GM23338 (cell line): ENCODE data around the gene PA2G4.

Source experiments
- CREB1 ChIP-seq: fragments of 250-450 bp; sonication (Bioruptor Pico); IDR thresholded peaks from 2 replicates; pipeline ENCODE4 v1.5.0; 2020; ENCODE audit warnings: low read depth, mild to moderate bottlenecking, moderate library complexity
- EZH2 ChIP-seq: fragments of 200-600 bp; sonication (generic); IDR thresholded peaks from one replicate; pipeline ENCODE4 v1.8.0; 2017; ENCODE audit warnings: antibody characterized with exemption, mild to moderate bottlenecking, low read depth; ENCODE audit not compliant: unreplicated experiment
- EZH2phosphoT487 ChIP-seq: fragments of 200-600 bp; sonication (generic); IDR thresholded peaks from one replicate; pipeline ENCODE4 v1.8.1; 2018; ENCODE audit warnings: antibody characterized with exemption; ENCODE audit not compliant: unreplicated experiment
- JUNB ChIP-seq: IDR thresholded peaks from one replicate; pipeline ENCODE4 v1.6.1; 2016; ENCODE audit warnings: antibody characterized with exemption; ENCODE audit not compliant: unreplicated experiment
- POLR2AphosphoS5 ChIP-seq: IDR thresholded peaks from 2 replicates; pipeline ENCODE4 v1.6.1; 2016; ENCODE audit warnings: antibody characterized with exemption, low read depth
- STAT1 ChIP-seq: IDR thresholded peaks from one replicate; pipeline ENCODE4 v1.6.1; 2016; ENCODE audit warnings: antibody characterized with exemption; ENCODE audit not compliant: unreplicated experiment
- TF ChIP-seq, protein P1 (sequence below), 2 experiments: fragments of 200-600 bp in 1 of 2; sonication (generic) in 1 of 2; conservative IDR thresholded peaks; 2 replicates each; pipeline versions ENCODE4 v1.5.1 to v1.6.1; 2016 to 2017; ENCODE audit warnings: antibody characterized with exemption in 2 of 2, low read depth in 2 of 2, mild to moderate bottlenecking in 2 of 2, moderate library complexity in 1 of 2
- TF ChIP-seq, protein P2 (sequence below): IDR thresholded peaks from one replicate; pipeline ENCODE4 v1.6.1; 2018; ENCODE audit warnings: antibody characterized with exemption; ENCODE audit not compliant: unreplicated experiment
- TF ChIP-seq, protein P3 (sequence below): IDR thresholded peaks from 2 replicates; pipeline ENCODE4 v1.6.1; 2016; ENCODE audit warnings: antibody characterized with exemption

DNA sequence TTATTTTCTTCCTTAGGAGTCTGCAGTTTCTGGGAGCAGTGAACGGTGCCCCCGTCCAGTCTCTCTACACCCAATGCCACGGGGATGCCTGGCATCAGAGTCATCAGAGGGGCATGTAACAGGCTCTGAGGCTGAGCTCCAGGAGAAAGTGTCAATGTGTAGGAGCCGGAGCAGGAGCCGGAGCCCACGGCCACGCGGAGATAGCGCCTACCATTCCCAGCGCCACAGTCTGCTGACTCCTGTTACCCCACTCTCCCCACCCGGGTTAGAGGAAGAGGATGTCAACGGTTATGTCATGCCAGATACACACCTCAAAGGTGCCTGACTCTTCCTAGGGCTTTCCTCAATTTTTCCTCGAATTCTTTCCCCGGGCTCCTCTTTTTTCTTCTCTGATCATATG lies 3.3 kb upstream of the PA2G4 start:
- TF ChIP-seq, protein P1, sequence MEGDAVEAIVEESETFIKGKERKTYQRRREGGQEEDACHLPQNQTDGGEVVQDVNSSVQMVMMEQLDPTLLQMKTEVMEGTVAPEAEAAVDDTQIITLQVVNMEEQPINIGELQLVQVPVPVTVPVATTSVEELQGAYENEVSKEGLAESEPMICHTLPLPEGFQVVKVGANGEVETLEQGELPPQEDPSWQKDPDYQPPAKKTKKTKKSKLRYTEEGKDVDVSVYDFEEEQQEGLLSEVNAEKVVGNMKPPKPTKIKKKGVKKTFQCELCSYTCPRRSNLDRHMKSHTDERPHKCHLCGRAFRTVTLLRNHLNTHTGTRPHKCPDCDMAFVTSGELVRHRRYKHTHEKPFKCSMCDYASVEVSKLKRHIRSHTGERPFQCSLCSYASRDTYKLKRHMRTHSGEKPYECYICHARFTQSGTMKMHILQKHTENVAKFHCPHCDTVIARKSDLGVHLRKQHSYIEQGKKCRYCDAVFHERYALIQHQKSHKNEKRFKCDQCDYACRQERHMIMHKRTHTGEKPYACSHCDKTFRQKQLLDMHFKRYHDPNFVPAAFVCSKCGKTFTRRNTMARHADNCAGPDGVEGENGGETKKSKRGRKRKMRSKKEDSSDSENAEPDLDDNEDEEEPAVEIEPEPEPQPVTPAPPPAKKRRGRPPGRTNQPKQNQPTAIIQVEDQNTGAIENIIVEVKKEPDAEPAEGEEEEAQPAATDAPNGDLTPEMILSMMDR (conservative IDR thresholded peaks at IDR 0.05; ENCODE audit: low read depth in 2 of 2): no peak
- TF ChIP-seq EZH2phosphoT487: no peak
- TF ChIP-seq EZH2: no peak
- no peak for TF ChIP-seq POLR2AphosphoS5
- TF ChIP-seq, protein P2, sequence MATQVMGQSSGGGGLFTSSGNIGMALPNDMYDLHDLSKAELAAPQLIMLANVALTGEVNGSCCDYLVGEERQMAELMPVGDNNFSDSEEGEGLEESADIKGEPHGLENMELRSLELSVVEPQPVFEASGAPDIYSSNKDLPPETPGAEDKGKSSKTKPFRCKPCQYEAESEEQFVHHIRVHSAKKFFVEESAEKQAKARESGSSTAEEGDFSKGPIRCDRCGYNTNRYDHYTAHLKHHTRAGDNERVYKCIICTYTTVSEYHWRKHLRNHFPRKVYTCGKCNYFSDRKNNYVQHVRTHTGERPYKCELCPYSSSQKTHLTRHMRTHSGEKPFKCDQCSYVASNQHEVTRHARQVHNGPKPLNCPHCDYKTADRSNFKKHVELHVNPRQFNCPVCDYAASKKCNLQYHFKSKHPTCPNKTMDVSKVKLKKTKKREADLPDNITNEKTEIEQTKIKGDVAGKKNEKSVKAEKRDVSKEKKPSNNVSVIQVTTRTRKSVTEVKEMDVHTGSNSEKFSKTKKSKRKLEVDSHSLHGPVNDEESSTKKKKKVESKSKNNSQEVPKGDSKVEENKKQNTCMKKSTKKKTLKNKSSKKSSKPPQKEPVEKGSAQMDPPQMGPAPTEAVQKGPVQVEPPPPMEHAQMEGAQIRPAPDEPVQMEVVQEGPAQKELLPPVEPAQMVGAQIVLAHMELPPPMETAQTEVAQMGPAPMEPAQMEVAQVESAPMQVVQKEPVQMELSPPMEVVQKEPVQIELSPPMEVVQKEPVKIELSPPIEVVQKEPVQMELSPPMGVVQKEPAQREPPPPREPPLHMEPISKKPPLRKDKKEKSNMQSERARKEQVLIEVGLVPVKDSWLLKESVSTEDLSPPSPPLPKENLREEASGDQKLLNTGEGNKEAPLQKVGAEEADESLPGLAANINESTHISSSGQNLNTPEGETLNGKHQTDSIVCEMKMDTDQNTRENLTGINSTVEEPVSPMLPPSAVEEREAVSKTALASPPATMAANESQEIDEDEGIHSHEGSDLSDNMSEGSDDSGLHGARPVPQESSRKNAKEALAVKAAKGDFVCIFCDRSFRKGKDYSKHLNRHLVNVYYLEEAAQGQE: no peak
- TF ChIP-seq JUNB: no peak
- TF ChIP-seq, protein P3, sequence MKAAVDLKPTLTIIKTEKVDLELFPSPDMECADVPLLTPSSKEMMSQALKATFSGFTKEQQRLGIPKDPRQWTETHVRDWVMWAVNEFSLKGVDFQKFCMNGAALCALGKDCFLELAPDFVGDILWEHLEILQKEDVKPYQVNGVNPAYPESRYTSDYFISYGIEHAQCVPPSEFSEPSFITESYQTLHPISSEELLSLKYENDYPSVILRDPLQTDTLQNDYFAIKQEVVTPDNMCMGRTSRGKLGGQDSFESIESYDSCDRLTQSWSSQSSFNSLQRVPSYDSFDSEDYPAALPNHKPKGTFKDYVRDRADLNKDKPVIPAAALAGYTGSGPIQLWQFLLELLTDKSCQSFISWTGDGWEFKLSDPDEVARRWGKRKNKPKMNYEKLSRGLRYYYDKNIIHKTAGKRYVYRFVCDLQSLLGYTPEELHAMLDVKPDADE: no peak
- no peak for TF ChIP-seq STAT1
- no peak for TF ChIP-seq CREB1
